Stimulated activated CD4-positive, alpha-beta T cell treated with anti-CD3 and anti-CD28 coated beads, Interleukin-1b, Interleukin-23, amount 100 ng/mL, for 24 hours (primary cell): Measurements from ENCODE around the gene PAOX.
"Not testable (repeated sequence)": the region's sequence is repeated elsewhere in the genome, so short reads cannot be mapped to it uniquely, and the experiment has no call there.

Experiments
- DNase-seq, 4 experiments: peaks; one replicate each; pipeline ENCODE4 v3.0.0-alpha.2; 2020; ENCODE audit warnings: low read depth in 4 of 4, low spot score in 1 of 4

Gene PAOX

GRCh38 chr10:133362846-133363245 lies 16.2 kb upstream of the PAOX start:
- DNase-seq = no peak

- DNase-seq = no peak
Observed at GRCh38 chr10:133364645-133365431, 14.2 kb upstream of the PAOX start.

DNA sequence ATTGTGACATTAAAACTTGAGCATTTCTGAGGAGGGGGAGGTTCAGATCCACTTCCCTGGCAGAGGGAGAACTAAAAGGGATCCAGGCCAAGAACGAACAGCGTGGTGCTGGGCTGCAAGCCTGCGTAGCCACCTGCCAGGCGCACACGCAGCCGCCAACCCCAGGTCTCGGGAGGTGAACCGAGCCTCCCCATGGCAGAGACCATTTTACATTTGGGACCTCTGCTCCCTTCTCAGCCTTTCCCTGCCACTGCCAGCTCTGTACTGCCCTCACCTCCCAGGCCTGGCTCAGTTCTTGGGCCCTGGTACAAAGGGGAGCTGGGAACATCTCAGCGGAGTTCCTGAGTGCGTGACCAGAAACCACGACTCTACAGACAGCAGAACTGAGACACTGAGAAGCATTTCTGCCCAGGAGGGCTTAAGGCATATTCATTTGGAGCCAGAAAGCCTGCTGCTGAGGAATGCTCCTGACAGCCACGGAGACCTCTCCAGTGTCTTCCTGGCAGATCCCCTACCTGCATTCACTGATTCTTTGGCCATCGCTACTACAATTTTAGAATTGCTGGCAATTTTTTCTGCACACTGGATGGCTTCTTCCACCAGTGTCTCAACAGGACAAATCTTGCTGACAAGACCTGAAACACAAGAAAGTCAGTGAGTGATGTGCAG lies 13.5 kb upstream of the PAOX start:
- no peak for DNase-seq

DNA sequence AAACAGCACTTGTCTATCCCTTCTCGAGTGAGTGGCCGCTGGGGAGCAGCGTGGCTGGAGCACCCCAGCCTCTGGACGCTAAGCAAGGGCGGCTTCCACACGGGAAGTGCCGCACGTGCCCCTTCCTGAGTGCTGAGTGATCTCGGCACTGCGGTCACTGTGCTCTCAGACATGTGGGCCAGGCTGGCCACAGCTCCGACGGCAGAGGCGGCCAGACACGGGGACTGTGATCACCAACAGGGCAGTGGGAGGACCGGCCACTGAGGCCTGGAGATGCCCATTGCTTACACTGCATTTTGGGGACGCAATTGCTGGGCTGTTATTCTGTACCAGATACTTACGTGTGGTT lies 13.0 kb upstream of the PAOX start:
- no peak for DNase-seq

GRCh38 chr10:133366751-133367150 lies 12.3 kb upstream of the PAOX start:
- no peak for DNase-seq

DNA sequence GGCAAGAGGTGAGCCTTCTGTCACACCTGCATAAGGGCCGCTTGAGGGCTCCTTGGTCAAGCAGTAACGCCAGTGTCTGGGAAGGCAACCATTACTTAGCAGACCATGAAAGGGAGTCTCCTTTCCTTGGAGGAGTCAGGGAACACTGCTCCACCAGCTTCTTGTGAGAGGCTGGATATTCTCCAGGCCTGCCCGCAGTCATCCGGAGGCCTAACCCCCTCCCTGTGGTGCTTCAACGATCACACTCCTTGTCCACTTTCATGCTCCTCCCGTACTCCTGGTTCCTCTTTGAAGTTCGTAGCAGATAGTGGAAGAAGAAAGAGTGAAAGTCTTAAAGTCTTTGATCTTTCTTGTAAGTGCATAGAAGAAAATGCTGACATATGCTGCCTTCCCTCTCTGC lies 11.6 kb upstream of the PAOX start:
- not testable (repeated sequence) for DNase-seq

- DNase-seq = no peak
Observed at GRCh38 chr10:133368153-133368552, 10.9 kb upstream of the PAOX start.

DNA sequence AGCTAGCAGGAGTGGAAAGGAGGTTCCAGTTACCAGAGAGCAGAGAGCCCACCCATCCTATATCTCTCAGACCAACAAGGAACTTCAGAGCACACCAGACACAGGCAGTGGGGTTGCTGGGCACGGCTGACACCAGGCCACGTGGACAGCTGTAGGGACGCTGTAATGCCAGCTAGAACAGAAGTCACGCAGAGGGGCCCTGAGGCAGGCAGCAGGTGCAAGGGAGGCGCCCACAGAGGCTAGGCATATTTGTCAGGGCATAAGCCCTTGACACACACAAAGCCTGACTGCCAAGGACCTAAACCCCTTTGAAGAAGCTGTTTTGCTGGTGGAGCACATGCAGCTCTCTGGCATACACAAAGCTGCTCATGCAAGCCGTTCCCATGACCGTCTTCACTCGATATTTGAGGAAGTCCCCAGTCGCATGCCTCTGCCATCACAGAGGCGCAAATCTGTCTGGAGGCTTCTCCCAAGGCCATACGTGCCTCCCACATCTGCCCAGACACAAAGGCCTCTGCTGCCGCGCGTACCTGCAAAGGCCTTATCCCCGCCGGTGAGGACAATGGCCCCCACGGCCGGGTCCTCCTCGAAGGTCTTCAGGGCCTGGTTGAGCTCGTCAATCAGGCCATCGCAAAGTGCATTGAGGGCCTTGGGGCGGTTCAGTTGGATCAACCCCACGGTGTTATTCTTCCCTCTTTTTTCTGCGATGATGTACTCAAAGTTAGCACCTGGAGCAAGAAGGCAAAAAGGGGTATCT lies 8.9 kb upstream of the PAOX start:
- no peak for DNase-seq

- DNase-seq = no peak
Observed at GRCh38 chr10:133372507-133372906, 6.6 kb upstream of the PAOX start.

DNA sequence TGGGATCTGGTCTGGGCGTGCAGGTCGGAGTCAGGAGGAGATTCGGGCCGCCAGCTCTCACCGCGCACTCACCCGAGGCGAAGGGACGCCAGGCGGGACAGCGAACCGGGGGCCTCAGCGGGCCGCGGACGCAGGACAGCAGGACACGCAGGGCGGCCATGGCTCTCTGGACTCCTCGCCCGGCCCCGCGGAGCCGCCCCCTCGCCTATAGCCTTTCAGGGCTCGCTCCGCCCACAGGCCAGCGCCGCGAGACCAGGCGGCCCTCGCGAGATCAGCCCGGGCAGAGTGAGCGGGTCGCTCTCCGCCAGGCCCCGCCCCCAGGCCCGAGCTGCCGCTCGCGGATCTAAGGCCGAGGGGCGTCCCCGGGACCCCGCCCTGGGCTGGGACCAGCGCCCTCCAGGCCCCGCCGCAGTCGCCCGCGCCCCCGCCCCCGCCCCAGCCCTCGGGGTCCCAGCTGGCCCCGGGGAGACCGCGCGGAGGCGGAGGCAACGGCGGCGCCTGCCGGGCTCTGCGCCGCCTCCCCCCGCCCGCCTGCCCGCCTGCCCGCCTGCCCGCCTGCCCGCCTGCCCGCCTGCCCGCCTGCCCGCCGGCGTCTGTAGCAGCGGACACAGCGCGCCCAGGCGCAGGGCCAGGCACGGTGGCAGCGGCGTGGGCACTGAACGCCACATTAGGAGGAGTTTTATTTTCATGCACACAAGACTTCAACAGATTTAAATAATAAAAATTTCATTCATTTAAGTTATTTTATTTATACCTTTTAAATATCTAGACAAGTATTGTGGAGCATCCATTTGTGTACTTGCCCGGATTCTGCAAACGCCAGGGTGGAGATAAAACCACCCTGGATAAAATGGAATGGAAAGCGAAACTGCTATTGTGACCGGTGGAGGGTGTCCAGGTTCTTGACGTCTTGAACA lies 5.6 kb upstream of the PAOX start, which contains the start of gene ECHS1:
Gene ECHS1, minus strand, starts transcription at position 181 of the 917 bp plus-strand sequence. Its CDS starts 21 bp downstream, at position 160.
- DNase-seq = peak; percentile 86 to 96 (median 88)

- DNase-seq = no peak
Observed at GRCh38 chr10:133375357-133376115, 3.5 kb upstream of the PAOX start.

DNA sequence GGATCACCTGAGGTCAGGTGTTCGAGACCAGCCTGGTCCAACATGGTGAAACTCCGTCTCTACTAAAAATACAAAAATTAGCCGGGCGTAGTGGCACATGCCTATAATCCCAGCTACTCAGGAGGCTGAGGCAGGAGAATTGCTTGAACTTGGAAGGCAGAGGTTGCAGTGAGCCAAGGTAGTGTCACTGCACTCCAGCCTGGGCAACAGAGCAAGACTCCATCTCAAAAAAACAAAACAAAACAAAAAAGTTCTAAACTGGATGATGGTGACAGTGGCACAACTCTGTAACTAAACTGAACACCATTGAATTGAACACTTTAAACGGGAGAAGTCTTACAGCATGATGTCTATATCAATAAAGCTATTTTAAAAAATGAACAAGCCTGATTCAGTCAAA lies 2.9 kb upstream of the PAOX start:
- not testable (repeated sequence) for DNase-seq

- no peak for DNase-seq
Observed at GRCh38 chr10:133377025-133377817, 1.8 kb upstream of the PAOX start.

DNA sequence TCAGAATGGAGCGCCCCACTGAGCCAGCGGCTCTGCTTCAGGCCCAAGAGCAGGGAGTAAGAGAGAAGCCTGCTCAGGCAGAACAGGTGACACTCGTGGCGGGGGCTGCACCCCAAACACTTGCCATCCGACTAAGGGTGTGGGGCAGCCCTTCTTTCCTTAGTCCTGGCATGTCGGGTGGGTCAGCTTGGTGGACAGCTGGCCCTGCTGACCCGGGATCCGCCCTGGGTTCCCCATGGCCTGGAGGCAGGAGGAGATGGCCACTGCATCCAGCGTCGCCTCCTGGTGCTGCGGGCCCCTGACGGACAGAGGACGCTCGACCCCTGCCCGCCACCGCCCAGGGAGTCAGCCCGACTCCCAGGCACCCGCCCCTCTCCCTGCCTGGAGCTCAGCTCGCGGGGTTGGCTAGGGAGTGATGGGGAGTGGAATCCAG lies 1.2 kb upstream of the PAOX start:
- no peak for DNase-seq

DNA sequence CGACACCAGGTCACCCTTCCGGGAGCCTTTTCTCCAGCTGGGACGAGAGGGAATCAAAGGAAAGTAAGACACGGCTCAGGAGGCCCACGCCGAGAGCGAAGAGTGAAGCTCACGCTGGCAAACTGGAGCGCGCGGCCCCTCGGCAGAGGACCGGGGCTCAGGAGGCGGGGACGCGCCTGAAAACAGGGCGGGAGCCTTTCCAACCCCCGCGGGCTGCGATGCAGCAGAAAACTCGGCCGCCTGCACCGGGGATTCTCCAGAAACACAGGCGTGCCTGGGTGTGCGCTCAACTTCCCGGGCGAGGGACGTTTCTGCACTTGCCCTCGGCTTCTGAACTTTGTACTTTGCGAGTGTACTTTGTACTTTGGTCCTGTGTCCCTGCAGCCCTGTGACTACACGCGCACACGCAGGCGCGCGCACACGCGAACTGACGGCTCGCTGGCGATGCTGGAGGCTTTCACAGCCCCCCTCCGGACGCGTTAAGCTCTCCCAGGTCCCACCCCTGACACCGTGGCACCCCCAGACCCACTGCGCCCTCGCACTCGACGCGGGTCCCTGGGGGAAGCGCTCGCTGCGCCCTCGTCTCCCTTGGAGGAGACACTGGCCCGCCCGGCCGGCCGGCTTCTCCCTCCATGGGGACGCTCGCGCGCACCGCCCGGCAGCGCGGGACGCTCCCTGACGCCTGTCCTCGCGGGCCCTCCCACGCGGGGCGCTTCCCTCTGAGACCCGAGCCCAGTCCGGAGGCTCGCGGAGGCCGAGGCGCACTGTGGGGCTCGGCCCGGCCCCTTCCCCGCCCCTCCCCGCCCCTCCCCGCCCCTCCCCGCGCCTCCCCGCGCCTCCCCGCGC lies 588 bp upstream of the PAOX start:
- DNase-seq = no peak

DNA sequence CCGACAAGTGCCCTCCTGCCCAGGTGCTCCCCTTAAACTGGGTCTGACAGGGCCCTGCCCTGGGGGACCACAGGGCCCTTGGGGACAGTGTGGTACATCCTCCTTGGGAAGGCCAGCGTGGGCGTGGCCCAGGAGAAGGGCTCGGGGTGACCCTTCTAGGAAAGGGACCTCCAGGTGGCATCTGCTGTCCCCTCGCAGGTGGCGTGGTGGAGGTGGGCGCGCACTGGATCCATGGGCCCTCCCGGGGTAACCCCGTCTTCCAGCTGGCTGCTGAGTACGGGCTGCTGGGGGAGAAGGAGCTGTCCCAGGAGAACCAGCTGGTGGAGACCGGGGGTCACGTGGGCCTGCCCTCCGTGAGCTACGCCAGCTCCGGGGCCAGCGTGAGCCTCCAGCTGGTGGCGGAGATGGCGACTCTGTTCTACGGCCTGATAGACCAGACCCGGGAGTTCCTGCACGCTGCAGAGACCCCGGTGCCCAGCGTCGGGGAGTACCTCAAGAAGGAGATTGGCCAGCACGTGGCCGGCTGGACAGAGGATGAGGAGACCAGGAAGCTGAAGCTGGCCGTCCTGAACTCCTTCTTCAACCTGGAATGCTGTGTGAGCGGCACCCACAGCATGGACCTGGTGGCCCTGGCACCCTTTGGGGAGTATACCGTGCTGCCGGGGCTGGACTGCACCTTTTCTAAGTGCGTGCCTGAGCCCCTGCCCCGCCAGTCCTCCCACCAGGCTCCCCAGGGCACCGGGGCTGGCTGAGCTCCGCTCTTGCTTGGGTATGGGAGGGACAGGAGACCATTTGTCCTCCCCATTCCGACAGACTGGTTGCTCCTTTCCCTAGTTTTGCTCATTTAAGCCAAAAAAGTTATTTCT lies 972 bp downstream of the PAOX start:
- no peak for DNase-seq

GRCh38 chr10:133381036-133381435 lies 2.0 kb downstream of the PAOX start:
- DNase-seq = no peak
